GM18951 (cell line): ENCODE data around the gene TXNIP.

ENCODE experiments used
- POLR2A ChIP-seq: IDR thresholded peaks from 4 replicates; pipeline ENCODE4 v1.6.1; 2011; ENCODE audit warnings: mild to moderate bottlenecking; ENCODE audit not compliant: insufficient read length, insufficient read depth; ENCODE audit errors: extremely low read depth
- in situ Hi-C: fragments of 300-500 bp; cut with MboI; formaldehyde crosslinking; loops from one replicate; pipeline ENCODE4 v1.12.0; 2022; ENCODE audit warnings: low sequenced_read_pairs, mixed read lengths, inconsistent platforms; ENCODE audit not compliant: unreplicated experiment

Gene TXNIP

DNA sequence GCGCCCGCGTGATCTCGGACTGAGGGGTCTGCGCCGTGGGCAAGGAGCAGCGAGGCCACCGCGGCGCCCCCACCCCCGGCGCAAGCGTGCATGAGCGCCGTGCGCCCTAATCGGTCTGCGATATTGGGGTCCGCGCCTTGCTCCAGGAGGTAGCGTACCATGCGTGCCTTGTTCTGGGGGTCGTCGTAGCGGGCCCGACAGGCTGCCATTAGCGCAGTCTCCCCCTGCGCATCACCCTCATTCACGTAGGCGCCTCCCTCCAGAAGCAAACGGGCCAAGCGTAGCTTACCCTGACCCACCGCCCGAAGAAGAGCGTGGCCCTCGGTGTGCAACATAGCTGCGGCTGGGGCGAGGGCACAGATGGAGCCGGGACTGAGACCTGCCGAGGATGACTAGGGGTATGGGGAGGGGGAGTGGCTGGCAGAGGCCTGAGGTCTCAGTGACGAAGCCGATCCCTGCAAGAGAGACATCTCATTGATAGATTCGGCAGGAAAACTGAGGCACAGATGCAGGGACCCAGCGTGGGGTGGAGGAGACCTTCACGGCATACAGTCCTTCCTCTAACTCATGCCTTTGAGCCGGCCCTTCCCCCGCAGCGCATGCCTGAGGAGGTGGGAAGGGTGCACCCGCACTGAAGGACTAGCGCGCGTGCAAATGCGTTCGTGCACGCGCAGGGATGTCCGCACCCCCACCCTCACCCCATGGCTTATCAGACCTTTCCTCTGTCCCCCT lies 34.8 kb downstream of the TXNIP start:
- no peak for TF ChIP-seq POLR2A
- in situ Hi-C loops, result no loop called here

DNA sequence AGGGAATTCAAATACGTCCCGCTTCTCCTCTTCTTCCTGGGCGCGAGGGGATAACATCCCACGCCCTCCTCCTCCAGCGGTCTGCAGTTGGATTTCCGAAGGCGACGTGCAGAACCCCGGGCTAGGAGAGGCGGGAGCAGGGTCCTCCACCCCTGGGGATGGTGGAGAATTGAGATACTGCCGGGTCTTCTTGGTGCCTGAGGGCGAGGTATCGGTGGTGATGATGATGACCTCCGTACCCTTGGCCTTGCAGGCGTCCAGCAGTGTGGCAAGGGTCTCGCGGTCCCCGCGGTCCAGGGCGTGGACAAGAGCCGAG lies 35.3 kb downstream of the TXNIP start:
- TF ChIP-seq POLR2A, result no peak
- in situ Hi-C loops, result no loop called here

DNA sequence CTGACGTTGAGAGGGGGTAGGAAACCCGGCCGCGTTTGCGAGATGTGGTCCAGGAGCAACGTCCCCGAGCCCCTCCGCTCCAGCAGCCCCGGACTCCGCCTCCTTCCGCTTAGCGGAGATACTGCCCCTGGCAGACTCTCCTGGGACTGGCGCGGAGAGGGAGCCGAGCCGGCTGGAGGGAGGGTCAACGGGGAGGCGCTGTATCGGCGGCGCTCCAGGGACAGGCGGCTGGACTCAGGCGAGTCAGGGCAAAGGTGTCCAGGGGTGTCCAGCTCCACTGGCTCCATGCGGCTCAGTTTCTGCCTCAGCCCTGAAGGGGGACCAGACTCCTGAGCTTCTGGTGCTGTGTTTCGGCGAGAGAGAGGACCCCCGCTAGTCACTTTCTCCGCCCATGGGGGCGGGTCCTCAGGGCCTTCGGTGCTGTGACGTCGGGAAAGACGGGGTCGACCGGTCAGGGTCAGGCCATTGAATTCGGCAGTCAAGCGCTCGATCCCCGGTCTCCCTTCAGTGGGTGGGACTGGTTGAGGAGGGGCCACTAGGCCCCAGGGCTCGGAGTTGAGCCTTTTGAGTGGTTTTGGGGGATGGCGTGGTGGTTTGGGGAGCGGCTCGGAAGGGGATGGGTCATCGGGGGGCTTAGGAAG lies 35.8 kb downstream of the TXNIP start:
- peak; percentile 48 for TF ChIP-seq POLR2A
- in situ Hi-C loops, result no loop called here

DNA sequence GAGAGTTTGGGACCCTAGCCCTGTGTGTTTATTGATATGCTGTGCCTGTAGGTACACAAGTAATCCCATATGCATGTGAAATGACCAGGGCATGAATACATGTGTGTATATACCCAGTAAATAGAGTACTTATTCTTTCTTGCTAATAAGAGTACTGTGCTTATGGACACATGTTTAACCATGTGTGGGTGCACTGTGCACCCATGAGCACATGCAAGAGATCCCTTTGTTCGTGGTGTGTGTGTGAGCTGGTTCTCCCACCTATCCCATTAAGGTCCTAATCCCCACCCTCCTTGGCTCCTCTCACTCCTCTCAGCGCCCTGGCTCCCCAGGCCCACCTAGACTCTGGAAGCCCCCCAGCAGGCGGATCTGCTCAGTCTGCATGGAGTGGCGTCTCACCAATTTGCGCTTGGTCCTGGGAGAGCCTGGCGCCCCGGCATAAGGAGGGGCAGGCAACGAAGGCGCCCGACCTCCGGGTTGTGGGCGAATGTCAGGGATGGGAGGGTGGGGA lies 36.4 kb downstream of the TXNIP start:
- TF ChIP-seq POLR2A, result no peak
- in situ Hi-C loops, result no loop called here

DNA sequence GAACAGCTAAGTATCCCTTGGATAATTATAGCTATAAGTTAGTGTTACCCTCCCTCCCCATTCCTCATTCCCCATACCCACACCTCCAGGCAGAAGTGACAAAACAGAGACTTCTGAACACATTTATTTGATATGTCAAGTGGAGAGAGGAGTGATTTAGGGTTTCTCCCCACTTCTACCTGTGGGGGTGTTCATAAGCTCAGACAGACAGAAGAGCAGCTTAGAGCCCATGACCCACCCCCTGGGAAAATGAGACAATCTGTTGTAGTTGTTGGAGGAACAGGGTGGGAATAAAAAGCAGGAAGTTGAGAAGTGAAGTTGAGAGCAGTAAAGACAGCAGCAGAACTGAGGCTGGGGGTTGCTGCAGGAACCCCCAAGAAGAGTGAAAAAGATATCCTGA lies 37.0 kb downstream of the TXNIP start:
- in situ Hi-C loops, result no loop called here
- no peak for TF ChIP-seq POLR2A

DNA sequence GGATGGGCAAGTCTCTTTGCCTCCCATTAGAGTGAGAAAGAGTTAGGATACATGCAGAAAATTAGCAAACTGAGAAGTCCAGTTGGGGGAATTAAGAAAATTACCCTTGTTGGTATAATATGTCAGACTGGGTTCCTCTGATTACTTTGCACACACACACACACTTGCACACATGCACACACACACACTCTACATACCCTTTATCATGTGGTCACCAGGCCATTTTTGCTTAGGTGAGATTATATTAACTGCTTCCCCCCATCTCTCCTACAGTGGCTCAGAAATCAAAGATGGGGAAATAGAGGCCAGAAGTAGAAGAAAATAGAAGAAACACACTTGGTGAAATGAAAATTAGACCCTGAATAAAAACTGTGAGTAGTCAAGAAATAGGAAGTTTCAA lies 37.6 kb downstream of the TXNIP start:
- no peak for TF ChIP-seq POLR2A

DNA sequence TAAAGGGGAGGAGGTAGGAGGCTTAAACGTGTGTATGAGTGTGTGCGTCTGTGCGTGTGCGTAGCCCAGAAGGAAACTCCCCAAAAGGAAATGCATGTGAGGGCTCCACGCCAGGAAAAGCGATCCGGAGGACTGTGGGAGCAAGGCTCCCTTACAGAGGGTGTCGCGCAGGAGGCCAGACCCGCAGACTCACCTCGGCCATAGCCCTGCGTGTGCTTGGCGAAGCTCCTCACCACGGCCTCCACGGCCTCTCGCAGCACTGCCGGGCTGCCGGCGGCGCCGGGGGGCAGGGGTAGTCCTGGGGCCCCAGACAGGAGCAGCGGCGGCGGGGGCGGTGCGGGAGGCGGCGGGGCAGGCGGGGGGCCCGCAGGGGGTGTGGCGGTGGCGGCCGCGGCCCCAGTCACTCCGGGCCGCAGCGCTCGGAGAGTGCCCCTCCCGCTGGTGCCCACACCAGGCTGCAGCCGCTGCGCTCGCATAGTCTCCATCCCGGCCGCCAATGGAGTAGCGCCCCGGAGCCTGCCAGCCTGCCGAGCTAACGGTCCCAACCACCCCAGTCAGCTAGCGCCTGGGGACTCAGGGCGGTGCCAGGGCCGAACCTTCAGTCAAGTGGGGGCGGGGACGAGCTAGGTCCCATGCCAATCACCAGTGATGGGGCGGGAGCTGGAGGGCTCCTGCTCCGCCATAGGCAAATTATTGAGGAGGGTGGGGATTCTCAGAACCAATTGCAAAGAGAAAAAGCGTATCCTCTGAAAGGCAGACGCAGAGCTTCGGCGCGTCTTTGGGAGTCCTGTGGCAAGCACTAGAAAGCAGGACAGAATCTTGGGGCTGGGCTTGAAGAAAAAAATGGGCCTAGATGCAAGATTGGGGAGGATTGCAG lies 38.7 kb downstream of the TXNIP start, which contains the start of gene LIX1L:
LIX1L (minus strand) TSS at position 575 of the 877 bp plus-strand sequence; CDS start at position 485, 90 bp downstream.
- peak; percentile 79 for TF ChIP-seq POLR2A
- in situ Hi-C loops, result no loop called here

More for the DNA sequence above, 37.6 kb downstream of the TXNIP start:
- in situ Hi-C loops, result no loop called here

DNA sequence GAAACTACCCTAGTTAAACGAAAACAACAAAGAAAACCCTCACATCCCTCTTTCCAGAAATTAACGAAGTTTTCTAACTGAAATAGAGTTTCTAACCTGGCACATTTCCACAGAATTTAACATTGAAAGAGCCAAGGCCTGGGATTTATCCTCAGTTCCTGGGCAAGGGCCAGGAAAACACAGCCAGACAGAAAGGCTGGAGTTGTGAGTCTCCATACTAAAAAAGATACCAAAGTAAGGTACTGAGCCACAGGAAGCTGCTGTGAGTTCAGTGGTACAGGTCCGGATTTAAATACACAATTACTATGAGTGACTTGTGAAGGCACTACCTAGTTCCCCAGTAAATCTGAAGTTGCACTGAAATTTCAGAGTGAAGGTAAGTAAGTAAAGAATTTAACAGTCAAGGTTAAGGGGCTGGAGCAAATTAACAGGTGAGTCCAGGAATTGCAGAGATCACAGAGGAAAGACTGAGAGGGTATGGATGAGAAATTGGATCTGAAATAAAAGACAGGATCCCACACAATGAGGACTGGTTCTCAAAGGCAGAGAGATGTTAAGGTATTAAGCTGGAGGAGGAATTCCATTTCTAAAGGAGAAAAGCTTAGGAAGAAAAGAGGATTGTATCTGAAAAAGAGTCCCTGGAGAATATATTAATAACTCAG lies 39.5 kb downstream of the TXNIP start:
- TF ChIP-seq POLR2A, result no peak
- in situ Hi-C loops, result no loop called here

DNA sequence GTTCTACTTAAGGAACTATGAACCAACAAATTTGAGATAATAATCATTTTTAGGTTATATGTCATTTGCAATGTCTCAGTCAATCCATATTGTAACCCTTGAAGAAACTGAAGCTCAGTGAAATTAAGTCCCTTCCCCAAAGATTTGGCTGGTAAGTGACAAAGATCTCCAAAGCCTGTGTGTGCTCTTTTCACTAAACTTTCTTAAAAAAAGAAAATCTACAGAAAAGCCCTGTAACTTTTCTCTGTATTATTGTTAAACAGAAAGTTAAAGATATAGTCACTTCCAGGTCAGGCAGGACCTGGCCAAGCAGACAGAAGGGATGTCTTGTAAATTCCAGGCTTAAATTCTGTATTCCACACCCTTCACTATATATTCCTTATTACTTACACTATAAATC lies 40.0 kb downstream of the TXNIP start:
- TF ChIP-seq POLR2A, result no peak

DNA sequence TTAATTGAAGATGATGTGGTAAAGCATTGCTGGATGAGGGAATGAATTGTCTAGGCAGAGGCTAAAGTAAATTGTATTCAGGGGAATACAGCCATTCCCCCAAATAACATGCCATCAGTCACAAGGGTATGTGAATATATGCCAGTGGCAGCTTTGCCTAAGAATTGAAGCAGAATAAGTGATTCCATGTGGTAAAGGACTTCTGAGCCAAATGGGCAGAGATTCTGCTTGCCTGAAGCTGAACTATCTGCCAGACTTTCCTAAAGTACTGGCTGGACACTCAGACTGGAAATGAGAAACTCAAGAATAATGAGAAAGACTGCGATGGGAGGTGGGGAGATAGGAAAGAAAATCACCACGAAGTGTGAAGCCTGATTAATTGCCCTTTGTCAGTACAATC lies 40.9 kb downstream of the TXNIP start:
- TF ChIP-seq POLR2A, result no peak

More for the DNA sequence above, 40.0 kb downstream of the TXNIP start:
- in situ Hi-C loops, result no loop called here

DNA sequence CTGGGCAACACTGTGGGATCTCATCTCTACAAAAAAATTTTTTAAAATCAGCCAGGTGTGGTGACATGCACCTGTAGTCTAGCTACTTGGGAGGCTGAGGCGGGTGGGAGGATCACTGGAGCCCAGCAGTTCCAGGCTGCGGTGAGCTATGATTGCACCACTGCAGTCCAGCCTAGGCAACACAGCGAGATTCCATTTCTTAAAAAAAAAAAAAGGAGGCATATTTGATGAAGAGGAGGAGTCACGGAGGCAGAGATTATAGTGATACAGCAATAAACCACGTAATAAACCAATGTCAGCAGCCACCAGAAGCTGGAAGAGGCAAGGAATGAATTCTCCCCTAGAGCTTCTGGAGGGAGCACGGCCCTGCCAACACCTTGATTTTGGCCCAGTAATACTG lies 42.5 kb downstream of the TXNIP start:
- in situ Hi-C loops, result no loop called here
- no peak for TF ChIP-seq POLR2A

More for the DNA sequence above, 40.9 kb downstream of the TXNIP start:
- in situ Hi-C loops, result no loop called here

DNA sequence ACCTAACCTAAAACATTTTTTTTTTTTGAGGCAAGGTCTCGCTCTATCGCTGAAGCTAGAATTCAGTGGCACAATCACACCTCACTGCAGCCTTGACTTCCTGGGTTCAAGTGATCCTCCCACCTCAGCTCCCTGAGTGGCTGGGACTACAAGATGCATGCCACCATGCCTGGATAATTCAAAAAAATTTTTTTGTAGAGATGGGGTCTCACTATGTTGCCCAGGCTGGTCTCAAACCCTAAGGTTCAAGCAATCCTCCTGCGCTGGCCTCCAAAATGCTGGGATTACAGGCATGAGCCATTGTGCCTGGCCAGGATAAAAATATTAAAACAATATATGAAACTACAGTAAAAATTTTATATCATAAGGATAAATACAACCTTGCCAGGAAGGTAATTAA lies 43.5 kb downstream of the TXNIP start:
- TF ChIP-seq POLR2A, result no peak
- in situ Hi-C loops, result no loop called here

DNA sequence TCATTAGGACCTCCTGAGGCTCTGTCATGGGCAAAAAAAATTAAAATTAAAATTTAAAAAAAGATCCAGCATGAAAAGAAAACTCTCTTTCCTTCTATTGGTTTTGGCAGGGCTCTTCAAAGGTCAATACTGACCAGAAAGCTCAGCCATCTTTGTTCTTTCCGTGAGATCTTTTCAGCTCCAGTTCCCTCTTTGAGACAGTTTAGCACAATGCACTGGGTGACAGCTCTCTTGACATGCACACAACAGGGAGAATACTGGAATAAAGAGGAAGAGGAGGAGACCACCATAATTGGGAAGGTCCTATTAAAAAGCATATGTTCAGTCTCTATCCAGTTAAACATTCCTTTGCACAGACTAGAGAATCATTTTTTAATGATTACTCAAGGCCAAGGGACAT lies 44.9 kb downstream of the TXNIP start:
- in situ Hi-C loops, result no loop called here
- TF ChIP-seq POLR2A, result no peak
